PFSK-1 (cell line): ENCODE measurements around the gene EFCC1.

Source experiments
- FOXP2 ChIP-seq: optimal IDR thresholded peaks from 2 replicates; pipeline ENCODE3; 2011; ENCODE audit warnings: borderline replicate concordance, control low read depth, inconsistent platforms; ENCODE audit not compliant: insufficient read depth; ENCODE audit errors: extremely low read length, extremely low read depth
- POLR2AphosphoS5 ChIP-seq: IDR thresholded peaks from 2 replicates; pipeline ENCODE4 v1.6.1; 2012; ENCODE audit warnings: low read depth, mild to moderate bottlenecking, control low read depth, low read length, moderate library complexity
- SIN3A ChIP-seq: IDR thresholded peaks from 2 replicates; pipeline ENCODE4 v1.6.1; 2012; ENCODE audit warnings: mild to moderate bottlenecking, low read length, moderate library complexity, borderline replicate concordance; ENCODE audit not compliant: insufficient read depth
- TAF1 ChIP-seq: IDR thresholded peaks from 2 replicates; pipeline ENCODE4 v1.6.1; 2012; ENCODE audit warnings: low read length, control low read depth, borderline replicate concordance; ENCODE audit not compliant: insufficient read depth
- TF ChIP-seq, protein P1 (sequence below), 2 experiments: IDR thresholded peaks; 2 replicates each; pipeline versions ENCODE4 v1.6.1 to v1.8.0; 2011 to 2012; ENCODE audit warnings: low read depth in 2 of 2, low read length in 2 of 2, control low read depth in 1 of 2, inconsistent platforms in 1 of 2, mild to moderate bottlenecking in 1 of 2, moderate library complexity in 1 of 2; ENCODE audit not compliant: insufficient read depth in 1 of 2

Gene EFCC1

DNA sequence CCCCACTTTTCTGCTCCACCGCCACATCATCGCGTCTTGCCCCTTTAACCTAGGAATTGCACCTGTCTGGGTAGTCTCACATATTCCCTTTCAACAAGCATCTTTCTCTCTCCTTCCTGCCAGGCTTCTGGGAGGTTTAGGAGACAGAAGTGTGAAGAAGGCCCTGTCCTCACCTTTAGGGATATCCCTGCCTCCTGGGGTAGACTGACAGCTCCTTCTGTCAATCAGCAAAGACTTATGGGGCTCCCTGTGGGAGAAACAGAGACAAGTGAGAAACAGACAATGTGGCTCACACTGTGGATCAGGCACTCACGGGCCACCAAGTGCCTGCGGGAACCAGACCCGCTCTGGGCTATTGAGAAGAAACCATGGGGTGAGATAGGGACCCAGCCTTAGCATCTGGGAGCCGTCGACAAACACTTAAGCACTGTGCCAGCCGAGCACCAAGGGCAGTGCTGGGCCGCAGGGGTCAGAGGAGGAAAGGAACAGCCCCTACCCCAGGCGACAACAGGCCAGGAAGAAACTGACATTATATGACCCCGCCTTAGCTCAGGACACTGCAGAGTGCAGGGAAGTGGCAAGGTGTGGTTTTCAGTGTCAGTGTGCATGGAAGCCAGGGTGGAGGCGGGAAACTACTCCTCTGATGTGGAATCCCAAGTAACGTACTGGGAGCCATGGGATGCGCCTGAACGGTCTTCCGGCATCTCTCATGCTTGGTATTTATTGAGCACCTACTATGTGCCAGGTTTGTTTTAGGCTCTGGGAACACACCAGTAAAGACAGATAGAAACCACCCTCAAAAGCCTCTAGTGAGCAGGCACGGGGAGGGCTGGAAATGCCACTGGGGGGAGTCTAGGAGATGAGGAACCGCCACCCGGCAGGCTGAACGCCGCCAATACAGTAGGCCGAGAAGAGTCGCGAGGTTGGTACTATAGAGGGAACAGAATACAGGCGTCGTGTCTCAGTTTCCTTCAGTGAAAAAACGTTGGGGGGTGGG is 1.8 kb downstream of the EFCC1 start:
- TF ChIP-seq, protein P1, sequence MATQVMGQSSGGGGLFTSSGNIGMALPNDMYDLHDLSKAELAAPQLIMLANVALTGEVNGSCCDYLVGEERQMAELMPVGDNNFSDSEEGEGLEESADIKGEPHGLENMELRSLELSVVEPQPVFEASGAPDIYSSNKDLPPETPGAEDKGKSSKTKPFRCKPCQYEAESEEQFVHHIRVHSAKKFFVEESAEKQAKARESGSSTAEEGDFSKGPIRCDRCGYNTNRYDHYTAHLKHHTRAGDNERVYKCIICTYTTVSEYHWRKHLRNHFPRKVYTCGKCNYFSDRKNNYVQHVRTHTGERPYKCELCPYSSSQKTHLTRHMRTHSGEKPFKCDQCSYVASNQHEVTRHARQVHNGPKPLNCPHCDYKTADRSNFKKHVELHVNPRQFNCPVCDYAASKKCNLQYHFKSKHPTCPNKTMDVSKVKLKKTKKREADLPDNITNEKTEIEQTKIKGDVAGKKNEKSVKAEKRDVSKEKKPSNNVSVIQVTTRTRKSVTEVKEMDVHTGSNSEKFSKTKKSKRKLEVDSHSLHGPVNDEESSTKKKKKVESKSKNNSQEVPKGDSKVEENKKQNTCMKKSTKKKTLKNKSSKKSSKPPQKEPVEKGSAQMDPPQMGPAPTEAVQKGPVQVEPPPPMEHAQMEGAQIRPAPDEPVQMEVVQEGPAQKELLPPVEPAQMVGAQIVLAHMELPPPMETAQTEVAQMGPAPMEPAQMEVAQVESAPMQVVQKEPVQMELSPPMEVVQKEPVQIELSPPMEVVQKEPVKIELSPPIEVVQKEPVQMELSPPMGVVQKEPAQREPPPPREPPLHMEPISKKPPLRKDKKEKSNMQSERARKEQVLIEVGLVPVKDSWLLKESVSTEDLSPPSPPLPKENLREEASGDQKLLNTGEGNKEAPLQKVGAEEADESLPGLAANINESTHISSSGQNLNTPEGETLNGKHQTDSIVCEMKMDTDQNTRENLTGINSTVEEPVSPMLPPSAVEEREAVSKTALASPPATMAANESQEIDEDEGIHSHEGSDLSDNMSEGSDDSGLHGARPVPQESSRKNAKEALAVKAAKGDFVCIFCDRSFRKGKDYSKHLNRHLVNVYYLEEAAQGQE (IDR thresholded peaks at IDR 0.05; ENCODE audit: insufficient read depth in 1 of 2, low read depth in 2 of 2, low read length in 2 of 2) = no peak
- TF ChIP-seq SIN3A (no peak), TAF1 (no peak), POLR2AphosphoS5 (no peak), FOXP2 (no peak)

DNA sequence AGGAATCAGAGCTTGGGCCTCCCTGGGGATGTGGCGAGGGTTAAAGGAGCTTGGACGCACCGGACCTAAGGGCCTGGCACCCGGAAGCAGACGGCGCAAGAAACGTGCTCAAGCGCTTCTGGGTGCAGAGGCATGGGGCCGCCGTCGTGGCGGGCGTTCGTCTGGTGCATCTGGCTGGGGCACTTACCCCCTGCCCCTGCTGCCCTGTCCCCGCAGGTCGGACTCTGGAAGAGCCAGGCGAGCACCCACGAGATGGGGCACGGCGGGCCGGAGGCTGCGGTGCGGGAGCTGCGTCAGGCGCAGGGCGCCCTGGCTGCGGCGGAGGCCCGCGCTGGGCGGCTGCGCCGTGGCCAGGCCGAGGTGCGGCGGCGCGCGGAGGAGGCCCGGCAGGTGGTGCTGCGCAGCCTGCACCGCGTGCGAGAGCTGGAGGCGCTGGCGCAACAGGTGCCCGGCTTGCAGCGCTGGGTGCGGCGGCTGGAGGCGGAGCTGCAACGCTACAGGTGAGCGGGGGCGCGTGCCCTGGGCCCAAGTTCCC is 2.5 kb downstream of the EFCC1 start:
- TF ChIP-seq FOXP2 (no peak), POLR2AphosphoS5 (no peak), TAF1 (no peak), SIN3A (no peak)
- TF ChIP-seq, protein P1 (IDR thresholded peaks at IDR 0.05; ENCODE audit: insufficient read depth in 1 of 2, low read depth in 2 of 2, low read length in 2 of 2) = no peak

DNA sequence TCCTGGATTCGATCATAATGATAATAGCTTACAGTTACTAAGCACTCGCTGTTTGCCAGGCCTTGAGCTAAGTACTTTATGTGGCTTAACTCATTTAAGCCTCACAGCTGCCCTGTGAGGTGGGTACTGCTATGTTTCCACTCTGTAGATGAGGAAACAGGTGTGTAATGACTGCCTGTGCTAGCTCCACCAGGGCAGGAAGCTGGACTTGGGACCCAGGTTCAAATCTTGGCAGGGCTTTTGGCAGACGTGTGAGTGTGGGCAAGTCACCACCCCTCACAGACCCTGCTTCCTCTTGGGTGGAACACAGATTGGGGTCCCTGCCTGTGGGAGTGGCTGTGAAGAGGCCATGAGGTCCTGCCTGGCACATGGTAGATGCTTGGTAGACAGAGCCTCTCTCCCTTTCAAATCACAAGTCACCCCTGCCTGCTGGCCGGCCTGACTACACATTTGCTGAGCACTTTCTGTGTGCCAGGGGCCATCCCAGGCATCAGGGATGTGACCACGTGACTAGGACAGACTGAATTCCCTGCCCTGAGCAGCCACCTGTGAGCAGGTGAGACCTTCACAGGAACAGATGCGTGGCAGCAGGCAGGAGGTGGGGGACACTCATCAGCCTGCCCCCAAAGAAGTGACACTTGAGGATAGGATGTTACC is 3.7 kb downstream of the EFCC1 start:
- TF ChIP-seq TAF1 (no peak), FOXP2 (no peak), SIN3A (no peak), POLR2AphosphoS5 (no peak)
- TF ChIP-seq, protein P1 (IDR thresholded peaks at IDR 0.05; ENCODE audit: insufficient read depth in 1 of 2, low read depth in 2 of 2, low read length in 2 of 2) = no peak

DNA sequence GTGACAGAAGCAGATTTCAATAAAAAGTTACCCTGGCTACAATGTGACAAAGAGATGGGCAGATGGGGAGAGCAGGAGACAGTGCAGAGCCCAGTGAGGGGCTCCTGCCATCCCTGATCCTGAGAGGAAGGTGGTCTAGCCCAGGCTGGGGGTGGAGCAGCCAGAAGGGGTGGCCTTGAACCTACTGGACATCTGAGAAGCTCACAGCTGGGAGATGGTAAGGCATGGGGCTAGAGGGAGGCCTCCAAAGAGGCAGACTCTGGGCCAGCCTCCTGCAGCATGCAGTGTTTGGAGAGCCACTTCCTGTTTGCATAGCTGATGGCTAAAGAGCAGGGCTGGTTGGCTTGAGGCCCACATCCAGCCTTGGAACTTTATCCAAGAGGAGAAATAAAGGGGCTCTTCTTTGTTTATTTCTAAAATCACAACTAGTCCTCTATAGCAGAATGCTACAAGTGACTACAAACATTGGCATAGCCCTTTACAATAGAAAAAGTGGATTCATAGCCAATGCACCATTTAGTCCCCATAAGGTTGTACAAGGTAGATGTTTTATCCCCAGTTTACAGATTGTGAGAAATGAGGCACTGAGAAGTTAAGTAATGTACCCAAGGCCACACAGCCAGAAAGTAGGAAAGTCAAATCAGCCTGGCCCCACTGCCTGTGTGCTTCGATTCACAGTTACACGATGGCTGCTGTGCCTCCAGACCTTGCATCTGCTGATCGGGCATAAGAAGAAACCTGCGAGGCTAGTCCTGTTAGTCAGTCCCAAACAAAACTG is 4.6 kb downstream of the EFCC1 start:
- TF ChIP-seq POLR2AphosphoS5 (no peak), FOXP2 (no peak), TAF1 (no peak), SIN3A (no peak)
- TF ChIP-seq, protein P1 (IDR thresholded peaks at IDR 0.05; ENCODE audit: insufficient read depth in 1 of 2, low read depth in 2 of 2, low read length in 2 of 2) = no peak
